Vagina (tissue), 2 donors: Measurements from ENCODE around the gene ADARB2.

ENCODE experiments used
- POLR2A ChIP-seq, 2 donors: fragments of 450-650 bp; IDR thresholded peaks; one replicate each; pipeline ENCODE4 v1.6.1; 2017; ENCODE audit warnings: antibody characterized with exemption in 2 of 2, mild to moderate bottlenecking in 2 of 2, moderate library complexity in 2 of 2
- POLR2AphosphoS5 ChIP-seq, 2 donors: sonication (generic); formaldehyde crosslinking; IDR thresholded peaks; one replicate each; pipeline ENCODE4 v1.9.0; 2017; ENCODE audit warnings: antibody characterized with exemption in 2 of 2, mild to moderate bottlenecking in 2 of 2, low read depth in 1 of 2; ENCODE audit not compliant: insufficient read depth in 1 of 2

DNA sequence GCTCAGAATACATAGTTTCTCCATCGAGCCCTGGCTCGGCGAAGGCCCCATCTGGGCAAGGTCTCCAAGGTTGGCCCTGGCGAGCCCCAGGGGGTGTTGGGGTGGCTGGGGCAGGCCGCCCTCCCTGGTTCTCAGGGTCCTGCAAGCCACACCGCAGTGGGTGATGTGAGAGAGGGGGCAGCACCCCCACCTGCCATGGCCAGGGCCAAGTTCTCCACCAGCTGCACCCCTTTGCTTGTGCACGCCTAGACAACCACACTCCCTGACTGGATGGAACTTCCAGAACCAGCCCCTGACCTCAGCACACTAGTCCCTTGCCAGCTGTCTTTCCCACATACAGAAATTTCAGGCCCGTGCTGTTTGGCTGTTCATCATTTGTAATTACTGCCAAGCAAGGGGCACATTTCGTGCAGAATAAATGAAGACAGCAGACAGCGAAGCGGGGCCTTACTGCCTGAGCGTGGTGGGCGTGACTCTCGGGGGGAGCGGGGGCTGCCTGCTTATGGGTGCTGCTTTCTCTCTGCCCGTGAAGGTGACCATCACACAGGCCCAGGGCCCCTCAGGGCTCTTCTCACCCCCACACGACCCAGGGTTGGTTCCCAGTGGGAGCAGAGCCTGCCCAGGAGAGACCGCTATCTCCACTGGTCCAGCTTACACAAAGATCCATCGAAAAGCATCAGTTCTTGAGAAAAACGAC is 85.9 kb downstream of the ADARB2 start:
- no peak for TF ChIP-seq POLR2A (IDR thresholded peaks at IDR 0.05)
- TF ChIP-seq POLR2AphosphoS5 (IDR thresholded peaks at IDR 0.05; ENCODE audit: insufficient read depth in 1 of 2, low read depth in 1 of 2): no peak
